Naive thymus-derived CD4-positive, alpha-beta T cell (primary cell): Measurements from ENCODE around the gene LRRC36. TPM values are rescaled to one million over a fixed set of nuclear protein-coding genes. Genes with fewer than 3 reads are reported as not detected.
A peak's percentile ranks its signal among the peaks of the same experiment; 100 is the strongest.
"Not testable (repeated sequence)": the region's sequence is repeated elsewhere in the genome, so short reads cannot be mapped to it uniquely, and the experiment has no call there.

Experiments used
- ATAC-seq: fragments of 150-1000 bp; cut with Tn5 transposase; 2 replicates; pipeline ENCODE4 v1.10.0; 2021; ENCODE audit warnings: mild to moderate bottlenecking, moderate library complexity
- CTCF ChIA-PET: fragments of 350-600 bp; sonication (Branson Sonifier 250); formaldehyde crosslinking; loops from one replicate; lab custom pipeline; 2021; ENCODE audit warnings: antibody characterized with exemption; lab: Charles Lee
- POLR2A ChIA-PET: fragments of 350-600 bp; sonication (Branson Sonifier 250); formaldehyde crosslinking; loops from one replicate; lab custom pipeline; 2021; ENCODE audit warnings: antibody characterized with exemption, inconsistent platforms; lab: Charles Lee
- DNase-seq, 9 donors: peaks; one replicate each; pipeline versions ENCODE4 v3.0.0 to v3.0.0-alpha.2; 2020 to 2022; ENCODE audit warnings: mixed read lengths in 1 of 9
- H3K27ac ChIP-seq: one replicate; pipeline ENCODE4 v1.7.0; 2013; ENCODE audit warnings: mild to moderate bottlenecking, low read depth, low read length, moderate library complexity
- H3K27me3 ChIP-seq, 2 donors: one replicate each; pipeline ENCODE4 v1.7.0; 2013; ENCODE audit warnings: low read length in 2 of 2, mild to moderate bottlenecking in 2 of 2, moderate library complexity in 2 of 2; ENCODE audit not compliant: control insufficient read depth in 2 of 2, insufficient read depth in 2 of 2
- H3K36me3 ChIP-seq, 3 experiments: 1 replicate in 2 of 3; 2 replicates in 1 of 3; pipeline ENCODE4 v1.7.0; 2013; ENCODE audit warnings: low read length in 3 of 3, mild to moderate bottlenecking in 3 of 3, moderate library complexity in 1 of 3; ENCODE audit not compliant: insufficient read depth in 3 of 3, control insufficient read depth in 2 of 3
- H3K4me1 ChIP-seq, 2 donors: one replicate each; pipeline ENCODE4 v1.7.0; 2013; ENCODE audit warnings: low read length in 2 of 2, mild to moderate bottlenecking in 2 of 2, moderate library complexity in 1 of 2; ENCODE audit not compliant: control insufficient read depth in 2 of 2, insufficient read depth in 2 of 2
- H3K4me3 ChIP-seq: 2 replicates; pipeline ENCODE4 v1.7.0; 2013; ENCODE audit warnings: mild to moderate bottlenecking, low read length
- H3K9me3 ChIP-seq, 3 experiments: 1 replicate in 2 of 3; 2 replicates in 1 of 3; pipeline ENCODE4 v1.7.0; 2013; ENCODE audit warnings: low read length in 3 of 3; ENCODE audit not compliant: control insufficient read depth in 2 of 3
- H3K27ac Mint-ChIP-seq, 9 donors: one replicate each; pipeline ENCODE4 v1.8.0; 2020 to 2022; ENCODE audit warnings: mixed read lengths in 9 of 9, mild to moderate bottlenecking in 8 of 9, moderate library complexity in 5 of 9, inconsistent platforms in 2 of 9
- H3K27me3 Mint-ChIP-seq, 5 donors: one replicate each; pipeline ENCODE4 v1.8.0; 2021 to 2022; ENCODE audit warnings: mixed read lengths in 5 of 5, mild to moderate bottlenecking in 1 of 5
- H3K36me3 Mint-ChIP-seq, 5 donors: one replicate each; pipeline ENCODE4 v1.8.0; 2020 to 2022; ENCODE audit warnings: mixed read lengths in 5 of 5, mild to moderate bottlenecking in 3 of 5, inconsistent platforms in 1 of 5
- H3K4me1 Mint-ChIP-seq, 7 donors: one replicate each; pipeline ENCODE4 v1.8.0; 2020 to 2022; ENCODE audit warnings: mixed read lengths in 7 of 7, mild to moderate bottlenecking in 3 of 7, inconsistent platforms in 1 of 7
- H3K4me3 Mint-ChIP-seq, 10 donors: one replicate each; pipeline ENCODE4 v1.8.0; 2020 to 2022; ENCODE audit warnings: mild to moderate bottlenecking in 10 of 10, mixed read lengths in 10 of 10, moderate library complexity in 6 of 10, inconsistent platforms in 2 of 10
- H3K9me3 Mint-ChIP-seq, 11 donors: one replicate each; pipeline ENCODE4 v1.8.0; 2020 to 2022; ENCODE audit warnings: mixed read lengths in 11 of 11, mild to moderate bottlenecking in 4 of 11, inconsistent platforms in 1 of 11, moderate library complexity in 1 of 11
- intact Hi-C, 2 donors: fragments of 100-400 bp; cut with micrococcal nuclease; formaldehyde crosslinking; loops; one replicate each; pipeline ENCODE4 v1.15.1; 2023
- polyA plus RNA-seq, 2 donors: library from polyadenylated mRNA; unstranded; fragments of 300-500 nt; fragmentation: Illumina TruSeq; gene quantifications; one replicate each; pipeline ENCODE4 v1.2.3, GENCODE V29; 2021
- total RNA-seq, 6 experiments: library from RNA in 5 of 6; stranded (reverse) in 5 of 6; gene quantifications; 1 replicate in 5 of 6; 2 replicates in 1 of 6; pipeline ENCODE4 v1.2.3 and lab custom pipeline; 2021 to 2026

The LRRC36 gene
- total and polyA plus RNA-seq, 7 experiments from 2014 or later = 0.50 to 0.56 TPM; not detected in 5

DNA sequence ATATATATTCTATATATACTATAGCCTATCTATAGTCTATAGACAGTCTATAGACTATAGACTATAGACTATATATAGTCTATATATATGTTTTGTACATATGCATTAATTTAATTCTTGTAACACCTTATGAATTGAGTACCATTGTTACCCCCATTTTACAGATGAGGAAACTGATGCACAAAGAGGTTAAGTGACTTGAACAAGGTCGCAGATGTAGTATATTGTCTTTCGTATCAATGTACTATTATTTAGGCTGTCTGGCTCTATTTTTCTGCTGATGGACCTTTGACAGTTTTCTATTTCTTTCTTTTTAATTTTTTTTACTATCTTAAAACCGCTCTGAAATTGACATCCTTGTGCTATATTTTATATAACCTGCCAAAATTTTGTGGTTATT, 14.6 kb downstream of the LRRC36 start:
- DNase-seq (no peak), ATAC-seq (no peak)
- ChIA-PET POLR2A (no interaction called here), CTCF (no interaction called here)
- Histone ChIP-seq H3K4me3 (no peak overlapping the region), H3K4me1 (no peaks in the 10 kb centered on the region), H3K36me3 (no peaks in the 10 kb centered on the region), H3K27me3 (no peaks in the 10 kb centered on the region), H3K27ac (no peak overlapping the region), H3K9me3 (no peaks in the 10 kb centered on the region)
- Mint-ChIP-seq H3K36me3 (no peaks in the 10 kb centered on the region), H3K27ac (no peak overlapping the region), H3K9me3 (no peaks in the 10 kb centered on the region), H3K4me3 (no peak overlapping the region), H3K27me3 (peaks cover 0 to 10% (median 5%) of the 10 kb centered on the region in 5 donors), H3K4me1 (no peaks in the 10 kb centered on the region)
- intact Hi-C loops = no loop called here

DNA sequence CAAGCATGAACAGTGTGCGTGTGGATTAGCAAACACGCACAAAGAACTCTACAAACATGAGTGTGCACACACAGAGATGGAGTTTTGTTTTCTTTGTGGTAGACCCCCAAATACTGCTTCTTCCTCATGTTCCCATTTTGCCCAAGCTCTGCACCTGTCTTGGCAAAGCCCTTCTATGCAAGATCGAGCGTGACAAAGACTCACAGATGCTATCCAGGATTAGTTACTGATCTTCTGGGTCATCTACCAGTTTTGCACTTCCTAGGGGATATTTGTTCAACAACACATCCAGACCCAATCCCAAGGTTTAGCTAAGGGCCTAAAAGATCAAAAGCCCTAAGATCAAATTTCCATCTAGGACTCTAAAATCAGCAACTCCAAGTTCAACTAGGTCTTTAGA, 16.0 kb downstream of the LRRC36 start:
- intact Hi-C loops = no loop called here
- CTCF ChIA-PET = no interaction called here
- Mint-ChIP-seq H3K27me3 (peaks cover 0 to 14% (median 5%) of the 10 kb centered on the region in 5 donors), H3K4me3 (no peak overlapping the region), H3K27ac (no peak overlapping the region), H3K36me3 (no peaks in the 10 kb centered on the region), H3K9me3 (no peaks in the 10 kb centered on the region), H3K4me1 (no peaks in the 10 kb centered on the region)
- ATAC-seq (no peak), DNase-seq (no peak)
- no peak overlapping the region for H3K27ac ChIP-seq
- H3K27me3 ChIP-seq = no peaks in the 10 kb centered on the region
- no peaks in the 10 kb centered on the region for H3K9me3 ChIP-seq
- no peaks in the 10 kb centered on the region for H3K36me3 ChIP-seq
- no peaks in the 10 kb centered on the region for H3K4me1 ChIP-seq
- POLR2A ChIA-PET = no interaction called here
- H3K4me3 ChIP-seq = no peak overlapping the region

DNA sequence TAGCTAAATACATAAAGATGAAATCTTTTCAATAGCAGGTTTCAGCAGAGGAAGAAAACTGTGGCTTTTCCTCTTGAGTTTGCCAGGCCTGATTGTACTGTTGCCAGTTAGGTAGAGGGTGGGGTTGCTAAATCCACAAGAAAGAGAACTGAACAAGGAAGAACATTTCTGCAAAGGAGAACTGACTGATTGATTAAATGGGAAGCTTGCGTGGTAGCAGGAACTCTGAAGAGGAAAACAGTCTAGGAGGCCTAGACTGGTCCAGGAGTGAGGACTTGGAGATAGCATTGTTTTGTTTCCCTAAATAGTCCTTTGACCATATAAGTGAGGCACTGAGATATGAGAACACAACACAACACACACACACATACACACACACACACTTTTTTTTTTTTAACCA, 18.8 kb downstream of the LRRC36 start:
- intact Hi-C loops = no loop called here
- Mint-ChIP-seq H3K4me1 (no peaks in the 10 kb centered on the region), H3K27ac (no peak overlapping the region), H3K4me3 (no peak overlapping the region), H3K9me3 (no peaks in the 10 kb centered on the region), H3K27me3 (peaks cover 0 to 11% (median 5%) of the 10 kb centered on the region in 5 donors), H3K36me3 (no peaks in the 10 kb centered on the region)
- DNase-seq (no peak), ATAC-seq (no peak)
- H3K9me3 ChIP-seq = no peaks in the 10 kb centered on the region
- H3K27me3 ChIP-seq = no peaks in the 10 kb centered on the region
- ChIA-PET POLR2A (no interaction called here), CTCF (no interaction called here)
- no peak overlapping the region for H3K27ac ChIP-seq
- no peaks in the 10 kb centered on the region for H3K36me3 ChIP-seq
- no peak overlapping the region for H3K4me3 ChIP-seq
- no peaks in the 10 kb centered on the region for H3K4me1 ChIP-seq

DNA sequence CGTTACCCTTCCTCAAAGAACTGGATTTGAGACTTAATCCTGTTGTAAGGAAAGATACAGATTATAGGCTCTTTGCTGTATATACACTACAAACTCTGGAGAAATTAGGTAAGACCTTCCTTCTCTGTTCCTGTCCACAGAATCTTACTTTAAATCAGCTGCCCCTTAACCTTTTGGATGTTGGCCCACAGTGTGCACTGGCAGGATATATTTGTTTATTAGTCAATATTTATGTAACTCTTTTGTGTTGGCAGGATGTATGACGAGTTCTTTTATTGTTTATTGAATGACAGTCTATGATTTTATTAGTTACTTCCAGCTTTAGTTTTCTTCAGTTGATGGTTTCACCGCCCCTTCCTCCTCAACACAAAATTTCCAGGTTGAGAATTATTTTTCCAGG, 19.7 kb downstream of the LRRC36 start:
- Mint-ChIP-seq H3K9me3 (no peaks in the 10 kb centered on the region), H3K4me3 (no peak overlapping the region), H3K27me3 (peaks cover 0 to 11% (median 5%) of the 10 kb centered on the region in 5 donors), H3K36me3 (no peaks in the 10 kb centered on the region), H3K27ac (no peak overlapping the region), H3K4me1 (no peaks in the 10 kb centered on the region)
- intact Hi-C loops = no loop called here
- ChIA-PET POLR2A (no interaction called here), CTCF (no interaction called here)
- Histone ChIP-seq H3K27ac (no peak overlapping the region), H3K36me3 (no peaks in the 10 kb centered on the region), H3K27me3 (no peaks in the 10 kb centered on the region), H3K9me3 (no peaks in the 10 kb centered on the region), H3K4me1 (no peaks in the 10 kb centered on the region), H3K4me3 (no peak overlapping the region)
- DNase-seq (no peak), ATAC-seq (no peak)

DNA sequence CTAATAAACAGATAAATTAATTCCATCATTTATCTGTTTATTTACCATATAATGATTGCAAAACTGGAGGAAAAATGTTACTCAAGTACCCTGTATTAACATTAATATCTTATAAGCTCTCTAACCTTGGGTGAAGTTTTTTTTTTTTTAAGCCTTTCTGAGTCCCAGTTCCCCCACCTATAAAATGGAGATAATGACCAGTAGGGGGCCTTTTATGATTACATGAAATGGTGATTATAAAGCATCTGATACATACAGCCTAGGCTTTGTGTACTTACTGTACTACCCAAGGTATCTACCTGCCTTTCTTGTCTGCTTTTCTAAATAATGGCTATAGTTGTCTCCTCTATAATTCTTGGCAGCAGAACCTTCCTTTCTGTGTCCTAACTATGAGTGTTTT, 22.6 kb downstream of the LRRC36 start:
- POLR2A ChIA-PET = no interaction called here
- DNase-seq (peak in 4 of 9 donors; percentile 19 to 43 (median 31)), ATAC-seq (no peak)
- no peaks in the 10 kb centered on the region for H3K9me3 ChIP-seq
- Mint-ChIP-seq H3K4me1 (no peaks in the 10 kb centered on the region), H3K4me3 (no peak overlapping the region), H3K36me3 (no peaks in the 10 kb centered on the region), H3K27me3 (peaks cover 0 to 13% (median 4%) of the 10 kb centered on the region in 5 donors), H3K9me3 (no peaks in the 10 kb centered on the region), H3K27ac (peak overlapping the region in 1 of 9 donors; percentile 6)
- no peaks in the 10 kb centered on the region for H3K27me3 ChIP-seq
- H3K27ac ChIP-seq = no peak overlapping the region
- H3K36me3 ChIP-seq = no peaks in the 10 kb centered on the region
- no peaks in the 10 kb centered on the region for H3K4me1 ChIP-seq
- intact Hi-C loops = loop anchor here in 1 of 2 donors (1.0 to 2.0 kb wide), 2 partner anchors 50 to 67 kb away; partner anchors contain the start of gene ZDHHC1
- H3K4me3 ChIP-seq = no peak overlapping the region
- CTCF ChIA-PET = interaction anchor here (2.0 kb wide), 1 partner anchor 50 kb away, joined by 4 read pairs; no protein-coding TSS in a partner anchor

DNA sequence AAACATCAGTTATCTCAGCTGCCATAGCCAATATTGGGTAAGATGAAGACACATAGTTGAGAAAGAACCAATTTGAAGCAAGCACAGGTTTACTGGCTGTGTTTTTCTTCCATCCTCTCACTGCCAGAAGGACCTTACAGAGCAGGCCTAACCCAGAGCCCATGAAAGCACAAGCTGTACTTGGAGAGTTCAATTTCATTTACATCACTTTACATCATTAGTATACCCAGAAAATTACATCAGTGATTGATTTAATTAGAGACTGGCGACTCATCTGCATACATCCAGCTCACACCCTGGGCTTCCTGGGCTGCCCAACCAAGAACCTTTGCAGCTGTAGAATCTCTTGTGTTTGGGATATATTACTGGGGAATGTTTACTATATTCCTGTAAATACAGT, 23.7 kb downstream of the LRRC36 start:
- ATAC-seq (no peak), DNase-seq (no peak)
- no peaks in the 10 kb centered on the region for H3K36me3 ChIP-seq
- peaks cover 0 to 15% (median 4%) of the 10 kb centered on the region in 5 donors for H3K27me3 Mint-ChIP-seq
- POLR2A ChIA-PET = no interaction called here
- H3K36me3 Mint-ChIP-seq = no peaks in the 10 kb centered on the region
- no peak overlapping the region for H3K4me3 ChIP-seq
- H3K27ac ChIP-seq = no peak overlapping the region
- H3K4me1 ChIP-seq = no peaks in the 10 kb centered on the region
- H3K4me3 Mint-ChIP-seq = no peak overlapping the region
- no peaks in the 10 kb centered on the region for H3K9me3 ChIP-seq
- H3K27me3 ChIP-seq = no peaks in the 10 kb centered on the region
- no peak overlapping the region for H3K27ac Mint-ChIP-seq
- intact Hi-C loops = loop anchor here in 1 of 2 donors (10.0 kb wide), 1 partner anchor 114 kb away; no protein-coding TSS in a partner anchor
- H3K4me1 Mint-ChIP-seq = no peaks in the 10 kb centered on the region
- CTCF ChIA-PET = interaction anchor here (0.6 to 1.3 kb wide), 2 partner anchors 50 to 443 kb away, joined by 4 to 6 read pairs; no protein-coding TSS in a partner anchor
- H3K9me3 Mint-ChIP-seq = no peaks in the 10 kb centered on the region

DNA sequence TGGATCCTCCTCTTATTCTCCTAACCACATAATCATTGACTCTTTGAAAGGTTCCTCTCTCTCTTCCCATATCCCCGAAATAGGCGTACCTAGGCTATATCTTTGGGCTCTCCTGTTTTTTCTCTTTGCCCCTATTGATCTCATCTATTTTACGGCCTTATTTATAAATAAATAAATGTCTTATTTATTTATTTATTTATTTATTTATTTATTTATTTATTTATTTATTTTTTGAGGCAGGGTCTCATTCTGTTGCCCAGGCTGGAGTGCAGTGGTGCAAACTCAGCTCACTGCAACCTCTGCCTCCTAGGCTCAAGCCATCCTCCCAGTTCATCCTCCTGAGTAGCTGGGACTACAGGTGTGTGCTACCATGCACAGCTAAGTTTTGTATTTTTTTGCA, 25.8 kb downstream of the LRRC36 start:
- peak overlapping the region in 1 of 9 donors; percentile 21 for H3K27ac Mint-ChIP-seq
- H3K36me3 Mint-ChIP-seq = not testable (repeated sequence)
- intact Hi-C loops = loop anchor here in 1 of 2 donors (10.0 kb wide), 1 partner anchor 112 kb away; no protein-coding TSS in a partner anchor

More for the DNA sequence above, 25.8 kb downstream of the LRRC36 start:
- H3K4me1 ChIP-seq, H3K4me3 Mint-ChIP-seq, ATAC-seq, H3K27me3 ChIP-seq, H3K9me3 Mint-ChIP-seq, DNase-seq, H3K4me1 Mint-ChIP-seq, H3K4me3 ChIP-seq, H3K9me3 ChIP-seq, H3K27ac ChIP-seq, H3K36me3 ChIP-seq: not testable (repeated sequence)
- ChIA-PET POLR2A (interaction anchor here (0.9 kb wide), 1 partner anchor 65 kb away, joined by 3 read pairs; no protein-coding TSS in a partner anchor), CTCF (interaction anchor here (0.6 kb wide), 1 partner anchor 753 kb away, joined by 3 read pairs; no protein-coding TSS in a partner anchor)
- H3K27me3 Mint-ChIP-seq = peaks cover 0 to 20% (median 6%) of the 10 kb centered on the region in 5 donors
